Retinal pigment epithelial cell (primary cell): ENCODE data around the gene LAMB1.

Source experiments
- DNase-seq: peaks from one replicate; pipeline ENCODE4 v3.0.0-alpha.2; 2010; ENCODE audit warnings: low read depth
- H3K4me3 ChIP-seq: 2 replicates; pipeline ENCODE4 v1.5.1; 2011; ENCODE audit warnings: mild to moderate bottlenecking, low read length, control low read depth, moderate library complexity
- TF ChIP-seq, protein P1 (sequence below): conservative IDR thresholded peaks from 2 replicates; pipeline ENCODE4 v1.5.1; 2011; ENCODE audit warnings: low read depth, low read length, control low read depth, inconsistent platforms

LAMB1 gene

DNA sequence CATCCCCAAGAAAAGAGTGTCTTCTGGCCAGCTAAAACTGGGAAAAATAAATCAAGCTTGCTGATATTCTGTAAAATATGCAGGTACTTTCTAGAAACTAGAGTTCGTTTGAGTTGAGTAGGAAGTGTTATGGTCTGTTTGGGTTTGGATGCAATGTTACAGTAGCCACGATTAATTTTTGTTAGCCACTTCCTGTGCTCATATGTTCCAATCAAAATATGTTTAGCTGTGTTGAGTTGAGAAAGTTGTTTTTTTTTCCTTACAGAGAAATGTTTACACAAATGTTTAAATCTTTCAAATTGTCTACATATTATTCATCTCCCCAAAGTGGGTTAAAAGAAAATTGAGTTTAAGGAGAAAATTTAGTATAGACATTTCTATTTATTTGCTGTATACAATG, 11.3 kb upstream of the LAMB1 start:
- TF ChIP-seq, protein P1, sequence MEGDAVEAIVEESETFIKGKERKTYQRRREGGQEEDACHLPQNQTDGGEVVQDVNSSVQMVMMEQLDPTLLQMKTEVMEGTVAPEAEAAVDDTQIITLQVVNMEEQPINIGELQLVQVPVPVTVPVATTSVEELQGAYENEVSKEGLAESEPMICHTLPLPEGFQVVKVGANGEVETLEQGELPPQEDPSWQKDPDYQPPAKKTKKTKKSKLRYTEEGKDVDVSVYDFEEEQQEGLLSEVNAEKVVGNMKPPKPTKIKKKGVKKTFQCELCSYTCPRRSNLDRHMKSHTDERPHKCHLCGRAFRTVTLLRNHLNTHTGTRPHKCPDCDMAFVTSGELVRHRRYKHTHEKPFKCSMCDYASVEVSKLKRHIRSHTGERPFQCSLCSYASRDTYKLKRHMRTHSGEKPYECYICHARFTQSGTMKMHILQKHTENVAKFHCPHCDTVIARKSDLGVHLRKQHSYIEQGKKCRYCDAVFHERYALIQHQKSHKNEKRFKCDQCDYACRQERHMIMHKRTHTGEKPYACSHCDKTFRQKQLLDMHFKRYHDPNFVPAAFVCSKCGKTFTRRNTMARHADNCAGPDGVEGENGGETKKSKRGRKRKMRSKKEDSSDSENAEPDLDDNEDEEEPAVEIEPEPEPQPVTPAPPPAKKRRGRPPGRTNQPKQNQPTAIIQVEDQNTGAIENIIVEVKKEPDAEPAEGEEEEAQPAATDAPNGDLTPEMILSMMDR = no peak
- H3K4me3 ChIP-seq = no peak overlapping the region
- no peak for DNase-seq

GRCh38 chr7:108012499-108013430, 9.8 kb upstream of the LAMB1 start:
- TF ChIP-seq, protein P1 = no peak
- DNase-seq = no peak
- H3K4me3 ChIP-seq = no peak overlapping the region

- no peak overlapping the region for H3K4me3 ChIP-seq
- TF ChIP-seq, protein P1 = no peak
- no peak for DNase-seq
These were observed 7.4 kb upstream of the LAMB1 start for GRCh38 chr7:108010377-108010776.

GRCh38 chr7:108009873-108010272, 6.9 kb upstream of the LAMB1 start:
- no peak for DNase-seq
- TF ChIP-seq, protein P1 = no peak
- no peak overlapping the region for H3K4me3 ChIP-seq

DNA sequence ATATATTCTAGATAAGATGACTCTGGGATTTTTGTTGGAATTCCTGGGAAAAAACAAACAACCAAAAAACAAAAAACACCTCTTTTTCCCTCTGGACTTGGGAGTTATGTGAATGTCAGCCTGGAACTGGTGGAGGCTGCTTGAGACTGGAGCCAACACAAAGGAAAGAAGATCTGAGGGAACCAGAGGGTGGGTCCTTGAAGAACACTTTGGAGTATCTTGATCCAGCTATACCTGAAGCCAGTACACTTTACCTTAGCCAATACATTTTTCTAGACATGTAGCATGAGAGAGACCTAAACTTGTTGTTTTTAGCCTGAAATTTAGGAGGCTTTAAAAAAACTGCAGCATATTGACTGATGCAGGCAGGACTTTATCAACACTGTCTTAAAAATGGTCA, 5.9 kb upstream of the LAMB1 start:
- TF ChIP-seq, protein P1 = no peak
- no peak for DNase-seq
- H3K4me3 ChIP-seq = no peak overlapping the region

DNA sequence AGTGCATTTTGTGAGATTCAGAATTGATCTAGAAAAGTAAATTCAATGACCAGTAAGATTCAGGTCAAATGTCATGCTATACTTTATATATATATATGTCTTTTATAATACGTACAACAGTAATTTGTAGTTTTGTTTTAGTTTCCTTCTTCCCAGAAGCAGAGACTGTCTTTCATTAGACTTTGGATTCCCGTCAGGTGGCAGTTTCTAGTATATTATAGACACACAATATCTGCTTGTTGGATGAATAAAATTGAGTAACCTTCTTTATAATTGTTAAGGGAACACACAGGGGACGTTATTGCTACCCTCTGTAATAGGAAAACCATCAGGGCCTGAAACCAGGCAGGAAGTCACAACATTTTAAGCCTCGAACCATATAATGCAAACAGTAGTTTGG, 5.3 kb upstream of the LAMB1 start:
- TF ChIP-seq, protein P1 = no peak
- H3K4me3 ChIP-seq = no peak overlapping the region
- DNase-seq = no peak

- no peak overlapping the region for H3K4me3 ChIP-seq
- TF ChIP-seq, protein P1 = no peak
- no peak for DNase-seq
These were observed 4.8 kb upstream of the LAMB1 start for GRCh38 chr7:108007762-108008161.
